HG03575 (cell line): ENCODE data around the gene MYCL.

Source experiments
- ATAC-seq: cut with Tn5 transposase; IDR thresholded peaks from one replicate; pipeline ENCODE4 v1.9.1; 2021; ENCODE audit not compliant: unreplicated experiment, insufficient number of reproducible peaks, low FRiP score; ENCODE audit errors: extremely low read depth

The MYCL gene

GRCh38 chr1:39901714-39902459 lies at the start of gene MYCL:
TSS of gene MYCL (minus strand) at chr1:39901917. CDS start at chr1:39901434, 483 bp downstream.
- ATAC-seq, result no peak

GRCh38 chr1:39949891-39950290 lies 48.2 kb upstream of the MYCL start:
- no peak for ATAC-seq

- no peak for ATAC-seq
These were observed 45.5 kb upstream of the MYCL start for GRCh38 chr1:39947260-39947659.

GRCh38 chr1:39946216-39946615 lies 44.5 kb upstream of the MYCL start:
- no peak for ATAC-seq

- no peak for ATAC-seq
These were observed 42.8 kb upstream of the MYCL start for GRCh38 chr1:39944410-39945112.

GRCh38 chr1:39943471-39944290 lies 42.0 kb upstream of the MYCL start:
- ATAC-seq, result no peak

- no peak for ATAC-seq
These were observed 39.5 kb upstream of the MYCL start for GRCh38 chr1:39940980-39941871.

GRCh38 chr1:39940253-39940652 lies 38.5 kb upstream of the MYCL start:
- ATAC-seq, result no peak

GRCh38 chr1:39938856-39939255 lies 37.1 kb upstream of the MYCL start:
- no peak for ATAC-seq

GRCh38 chr1:39936724-39937491 lies 35.2 kb upstream of the MYCL start:
- ATAC-seq, result no peak

- ATAC-seq, result no peak
These were observed 32.5 kb upstream of the MYCL start for GRCh38 chr1:39933956-39934941.

GRCh38 chr1:39928809-39929587 lies 27.3 kb upstream of the MYCL start:
- no peak for ATAC-seq

GRCh38 chr1:39927538-39927937 lies 25.8 kb upstream of the MYCL start:
- ATAC-seq, result no peak

GRCh38 chr1:39926820-39927219 lies 25.1 kb upstream of the MYCL start:
- no peak for ATAC-seq

- ATAC-seq, result no peak
These were observed 24.7 kb upstream of the MYCL start for GRCh38 chr1:39926343-39926793.

- no peak for ATAC-seq
These were observed 24.1 kb upstream of the MYCL start for GRCh38 chr1:39925721-39926342.
